ENCODE measurements around the gene HSPB1.
"Not testable (repeated sequence)": the region's sequence is repeated elsewhere in the genome, so short reads cannot be mapped to it uniquely, and the experiment has no call there.

- not testable (repeated sequence) for TF ChIP-seq CTCF (conservative IDR thresholded peaks at IDR 0.05); ZFX (IDR thresholded peaks at IDR 0.05)
Measured at GRCh38 chr7:76309341-76310101, 7.0 kb downstream of the HSPB1 start.

All from C4-2B (cell line).